A549 (cell line): ENCODE measurements around the gene PGAP3. TPM values are rescaled to one million over a fixed set of nuclear protein-coding genes. Genes with fewer than 3 reads are reported as not detected.
A peak's percentile ranks its signal among the peaks of the same experiment; 100 is the strongest.

Source experiments
- ATAC-seq, 2 experiments: fragments of 200-7000 bp in 1 of 2; fragments of >200 bp in 1 of 2; cut with Nextera tagmentation in 1 of 2; cut with Tn5 transposase in 1 of 2; 3 replicates each; pipeline versions ENCODE4 v1.8.0 to v1.9.1; 2018 to 2020; ENCODE audit warnings: mild to moderate bottlenecking in 1 of 2, moderate library complexity in 1 of 2
- CTCF ChIA-PET: fragments of 300-600 bp; sonication (Branson Sonifier 250); formaldehyde crosslinking; extraction: SDS; loops from one replicate; lab custom pipeline; 2021; ENCODE audit warnings: antibody characterized with exemption, inconsistent platforms; lab: Yijun Ruan, JAX
- POLR2A ChIA-PET: fragments of 350-600 bp; formaldehyde crosslinking; extraction: SDS; loops from one replicate; lab custom pipeline; 2021; ENCODE audit warnings: antibody characterized with exemption, inconsistent platforms; lab: Yijun Ruan, JAX
- DNase-seq, 2 experiments: peaks; one replicate each; pipeline versions ENCODE4 v3.0.0 to v3.0.0-alpha.2; 2011 to 2016; ENCODE audit warnings: low read depth in 1 of 2, low spot score in 1 of 2
- FAIRE-seq: peaks from 2 replicates; lab custom pipeline; 2011; peaks lifted over from hg19 to GRCh38; lab: Jason Lieb, UNC
- H3K27ac ChIP-seq, 2 experiments: fragments of >200 bp; sonication (Bioruptor Twin); formaldehyde crosslinking; 3 replicates each; pipeline ENCODE4 v1.5.1; 2016 to 2017
- H3K4me1 ChIP-seq: fragments of >200 bp; sonication (Bioruptor Twin); formaldehyde crosslinking; 3 replicates; pipeline ENCODE4 v1.6.1; 2016
- H3K4me2 ChIP-seq: fragments of >200 bp; sonication (Bioruptor Twin); formaldehyde crosslinking; 3 replicates; pipeline ENCODE4 v1.6.1; 2016
- H3K4me3 ChIP-seq: fragments of >200 bp; sonication (Bioruptor Twin); formaldehyde crosslinking; 3 replicates; pipeline ENCODE4 v1.5.1; 2016
- H3K9me3 ChIP-seq: fragments of >200 bp; sonication (Bioruptor Twin); formaldehyde crosslinking; 3 replicates; pipeline ENCODE4 v1.6.1; 2016
- BHLHE40 ChIP-seq: IDR thresholded peaks from 2 replicates; pipeline ENCODE4 v1.6.1; 2012; ENCODE audit warnings: low read depth, low read length, inconsistent platforms
- EHF ChIP-seq: fragments of 250-450 bp; sonication (Bioruptor Pico); IDR thresholded peaks from 2 replicates; pipeline ENCODE4 v1.5.0; 2020; ENCODE audit warnings: mild to moderate bottlenecking
- FOXS1 ChIP-seq: fragments of 250-450 bp; sonication (Bioruptor Pico); IDR thresholded peaks from 2 replicates; pipeline ENCODE4 v1.5.0; 2020; ENCODE audit warnings: mild to moderate bottlenecking, moderate library complexity
- HOXB13 ChIP-seq: fragments of 250-450 bp; sonication (Bioruptor Pico); IDR thresholded peaks from 2 replicates; pipeline ENCODE4 v1.5.0; 2020; ENCODE audit warnings: low read depth, mild to moderate bottlenecking, moderate library complexity
- MAFK ChIP-seq: fragments of 450-650 bp; IDR thresholded peaks from 2 replicates; pipeline ENCODE4 v1.6.1; 2014; ENCODE audit not compliant: partially characterized antibody
- PHF8 ChIP-seq: fragments of 200-600 bp; sonication (generic); IDR thresholded peaks from 2 replicates; pipeline ENCODE4 v1.6.1; 2016; ENCODE audit warnings: low read depth, mild to moderate bottlenecking, antibody characterized with exemption, moderate library complexity, borderline replicate concordance
- RCOR1 ChIP-seq: fragments of 150-350 bp; IDR thresholded peaks from 2 replicates; pipeline ENCODE4 v1.6.1; 2014; ENCODE audit warnings: antibody characterized with exemption, low read length, low read depth
- SMC3 ChIP-seq: fragments of >200 bp; sonication (Bioruptor Twin); formaldehyde crosslinking; IDR thresholded peaks from 3 replicates; pipeline ENCODE4 v1.6.1; 2018; ENCODE audit warnings: inconsistent platforms
- ZFP36 ChIP-seq: fragments of 450-650 bp; IDR thresholded peaks from 2 replicates; pipeline ENCODE4 v1.6.1; 2014; ENCODE audit warnings: borderline replicate concordance; ENCODE audit not compliant: partially characterized antibody
- WGBS: methylation state at CpG from one replicate; pipeline ENCODE4 v1.1.6; 2017; ENCODE audit errors: missing lambda C conversion rate; 5-methylcytosine and 5-hydroxymethylcytosine counted together
- polyA plus RNA-seq, 4 experiments: library from polyadenylated mRNA; depleted of rRNA in 3 of 4; stranded (reverse); fragments of >200 nt; fragmentation: RNase III in 1 of 4; extraction: RNeasy Plus Mini Kit Qiagen cat#74134 plus additional on column Dnase treatment in 1 of 4; gene quantifications; 2 replicates in 3 of 4; 3 replicates in 1 of 4; pipeline ENCODE4 v1.2.3, GENCODE V29; 2011 to 2017
- TF ChIP-seq, protein P1 (sequence below): fragments of >200 bp; sonication (Bioruptor Twin); formaldehyde crosslinking; IDR thresholded peaks from 3 replicates; pipeline ENCODE4 v1.6.1; 2016
- TF ChIP-seq, protein P2 (sequence below): IDR thresholded peaks from 2 replicates; pipeline ENCODE4 v1.6.1; 2012; ENCODE audit warnings: low read depth, borderline replicate concordance

The PGAP3 gene
- polyA plus RNA-seq, 2 of the 4 experiments (the other 2 are of a cell fraction), result 7.3 to 8.5 TPM

DNA sequence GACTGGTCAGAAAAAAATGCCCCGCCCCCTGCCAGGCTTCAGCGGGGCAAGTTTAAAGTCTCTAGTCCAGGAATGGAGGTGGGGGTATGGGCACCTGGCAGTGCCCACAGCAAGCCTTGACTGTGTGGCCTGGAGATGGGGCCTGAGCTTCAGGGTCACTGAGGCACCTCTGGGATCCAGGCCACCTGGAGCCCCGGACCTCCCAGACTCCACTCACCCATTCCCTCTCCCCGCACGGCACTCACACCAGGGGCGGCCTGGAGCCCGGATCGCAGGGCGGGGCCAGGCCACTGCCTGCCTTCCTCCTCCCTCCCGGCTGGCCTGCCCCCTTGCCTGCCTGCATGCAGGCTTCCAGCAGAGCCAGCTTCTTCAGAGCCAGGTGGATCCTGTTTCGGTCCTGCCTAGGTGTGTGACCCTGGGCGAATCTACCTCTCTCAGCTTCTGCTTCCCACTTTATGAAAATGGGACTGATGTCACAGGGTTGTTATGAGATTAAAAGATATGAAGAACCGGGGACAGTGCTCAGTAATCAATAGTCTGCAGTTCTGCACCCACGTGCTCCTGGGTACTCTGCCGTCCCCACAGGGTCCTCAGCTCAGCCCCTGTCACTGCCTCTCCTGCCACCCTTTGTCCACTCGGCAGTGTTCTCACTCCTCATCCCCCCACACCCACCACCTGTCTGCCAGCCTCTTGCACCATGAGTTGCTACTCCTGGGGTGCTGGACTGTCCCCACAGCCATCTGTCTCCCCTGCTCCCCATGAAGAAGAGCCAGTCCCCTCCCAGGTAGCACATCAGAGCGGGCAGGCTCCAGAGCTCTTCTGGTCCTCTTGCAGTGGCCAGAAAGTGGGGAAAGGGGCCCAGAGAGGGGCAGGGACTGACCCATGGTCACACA lies 23.9 kb downstream of the PGAP3 start:
- 0 out of 3 replicates have a peak overlapping the region, but pooled peaks have one; percentile 5 for H3K4me3 ChIP-seq
- CTCF ChIA-PET, result interaction anchor here (0.7 to 50.7 kb wide), 4 partner anchors 8 to 457 kb away, joined by 3 to 1391 read pairs (median 14); partner anchors contain the start of genes PPP1R1B and STARD3
- no peak for FAIRE-seq

GRCh38 chr17:39663340-39663687 lies 24.5 kb downstream of the PGAP3 start:
- FAIRE-seq (no peak), DNase-seq (no peak), ATAC-seq (peak; percentile 0 to 18; a peak in 3 of 6 replicates)
- Histone ChIP-seq H3K4me1 (peaks cover 58% of the 10 kb centered on the region), H3K9me3 (no peaks in the 10 kb centered on the region), H3K27ac (peak overlapping the region; percentile 25 to 79; a peak in 5 of 6 replicates), H3K4me2 (peak overlapping the region; percentile 70), H3K4me3 (0 out of 3 replicates have a peak overlapping the region, but pooled peaks have one; percentile 5)
- whole genome bisulfite sequencing, result 37% methylated on average over 2 of the region's 4 CpGs
- TF ChIP-seq SMC3, result no peak
- no peak for TF ChIP-seq HOXB13 (CRISPR knock-in tag)
- CTCF ChIA-PET, result interaction anchor here (0.7 to 50.7 kb wide), 4 partner anchors 8 to 456 kb away, joined by 3 to 1391 read pairs (median 14); partner anchors contain the start of genes PPP1R1B and STARD3
- POLR2A ChIA-PET, result interaction anchor here (0.7 kb wide), 1 partner anchor 66 kb away, joined by 3 read pairs; no protein-coding TSS in a partner anchor

More for the DNA sequence above, 23.9 kb downstream of the PGAP3 start:
- Histone ChIP-seq H3K4me1 (peaks cover 61% of the 10 kb centered on the region), H3K27ac (peak overlapping the region; percentile 25 to 79), H3K4me2 (peak overlapping the region; percentile 70), H3K9me3 (no peaks in the 10 kb centered on the region)
- WGBS, result 23% methylated on average over 17 of the region's 17 CpGs
- ATAC-seq (peak; percentile 58 to 84), DNase-seq (peak; percentile 70 to 88)
- TF ChIP-seq BHLHE40 (no peak), PHF8 (no peak), MAFK (no peak), RCOR1 (no peak), ZFP36 (peak; percentile 56), FOXS1 (no peak)
- TF ChIP-seq, protein P1, sequence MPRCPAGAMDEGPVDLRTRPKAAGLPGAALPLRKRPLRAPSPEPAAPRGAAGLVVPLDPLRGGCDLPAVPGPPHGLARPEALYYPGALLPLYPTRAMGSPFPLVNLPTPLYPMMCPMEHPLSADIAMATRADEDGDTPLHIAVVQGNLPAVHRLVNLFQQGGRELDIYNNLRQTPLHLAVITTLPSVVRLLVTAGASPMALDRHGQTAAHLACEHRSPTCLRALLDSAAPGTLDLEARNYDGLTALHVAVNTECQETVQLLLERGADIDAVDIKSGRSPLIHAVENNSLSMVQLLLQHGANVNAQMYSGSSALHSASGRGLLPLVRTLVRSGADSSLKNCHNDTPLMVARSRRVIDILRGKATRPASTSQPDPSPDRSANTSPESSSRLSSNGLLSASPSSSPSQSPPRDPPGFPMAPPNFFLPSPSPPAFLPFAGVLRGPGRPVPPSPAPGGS, result no peak
- TF ChIP-seq, protein P2, sequence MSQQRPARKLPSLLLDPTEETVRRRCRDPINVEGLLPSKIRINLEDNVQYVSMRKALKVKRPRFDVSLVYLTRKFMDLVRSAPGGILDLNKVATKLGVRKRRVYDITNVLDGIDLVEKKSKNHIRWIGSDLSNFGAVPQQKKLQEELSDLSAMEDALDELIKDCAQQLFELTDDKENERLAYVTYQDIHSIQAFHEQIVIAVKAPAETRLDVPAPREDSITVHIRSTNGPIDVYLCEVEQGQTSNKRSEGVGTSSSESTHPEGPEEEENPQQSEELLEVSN, result no peak
- POLR2A ChIA-PET, result interaction anchor here (0.7 kb wide), 1 partner anchor 66 kb away, joined by 3 read pairs; no protein-coding TSS in a partner anchor

- 0 out of 6 replicates have a peak, but pooled peaks of 1 of the 2 experiments have one; percentile 1 for ATAC-seq
- no peak for FAIRE-seq
- ChIA-PET CTCF (interaction anchor here (0.6 to 50.7 kb wide), 5 partner anchors 9 to 112 kb away, joined by 3 to 1391 read pairs (median 8); partner anchors contain the start of genes PPP1R1B and STARD3), POLR2A (interaction anchor here (0.7 kb wide), 1 partner anchor 67 kb away, joined by 3 read pairs; no protein-coding TSS in a partner anchor)
- Histone ChIP-seq H3K4me3 (no peak overlapping the region), H3K4me2 (peak overlapping the region; percentile 70), H3K4me1 (peaks cover 53% of the 10 kb centered on the region), H3K9me3 (no peaks in the 10 kb centered on the region), H3K27ac (peak overlapping the region in 1 of 2 experiments; percentile 79; a peak in 3 of 6 replicates)
- no peak for TF ChIP-seq EHF (CRISPR knock-in tag)
- WGBS, result 78% methylated on average over 12 of the region's 22 CpGs
- DNase-seq, result no peak
Observed at GRCh38 chr17:39662551-39663339, 25.1 kb downstream of the PGAP3 start.
